Thyroid gland (tissue), 4 donors: ENCODE data around the gene SPIB. TPM values are rescaled to one million over a fixed set of nuclear protein-coding genes. Genes with fewer than 3 reads are reported as not detected.

Source experiments
- DNase-seq, 2 donors: peaks; one replicate each; pipeline ENCODE4 v3.0.0-alpha.2; 2019
- H3K27ac ChIP-seq, 3 donors: fragments of 200-600 bp; sonication (generic); 1 replicate in 2 of 3; 2 replicates in 1 of 3; pipeline ENCODE4 v1.5.1; 2016 to 2019; ENCODE audit warnings: mild to moderate bottlenecking in 1 of 3, moderate library complexity in 1 of 3
- H3K27me3 ChIP-seq: fragments of 200-600 bp; sonication (generic); one replicate; pipeline ENCODE4 v1.5.1; 2019
- H3K36me3 ChIP-seq, 2 donors: fragments of 200-600 bp; sonication (generic); one replicate each; pipeline ENCODE4 v1.5.1; 2016 to 2019
- H3K4me1 ChIP-seq, 2 donors: fragments of 200-600 bp; sonication (generic); one replicate each; pipeline ENCODE4 v1.5.1; 2017 to 2019
- H3K4me3 ChIP-seq, 3 donors: fragments of 200-600 bp; sonication (generic); replicated peaks in 1 of 3; 1 replicate in 2 of 3; 2 replicates in 1 of 3; pipeline ENCODE4 v1.5.1; 2016; ENCODE audit warnings: mild to moderate bottlenecking in 1 of 3
- H3K9me3 ChIP-seq: fragments of 200-600 bp; sonication (generic); one replicate; pipeline ENCODE4 v1.5.1; 2017
- POLR2A ChIP-seq, 2 donors: fragments of 450-650 bp; IDR thresholded peaks; one replicate each; pipeline ENCODE4 v1.6.1; 2017; ENCODE audit warnings: antibody characterized with exemption in 2 of 2, mild to moderate bottlenecking in 2 of 2, moderate library complexity in 1 of 2
- WGBS, 2 donors: methylation state at CpG; one replicate each; pipeline ENCODE4 v1.1.5; 2017; 5-methylcytosine and 5-hydroxymethylcytosine counted together
- intact Hi-C: fragments of 100-400 bp; cut with DNase I; formaldehyde crosslinking; loops from one replicate; pipeline ENCODE4 v1.15.1; 2023
- total RNA-seq, 4 donors: library from RNA; depleted of rRNA; stranded (reverse); fragments of >200 nt; gene quantifications; one replicate each; pipeline ENCODE4 v1.2.3, GENCODE V29; 2016
- TF ChIP-seq, protein P1 (sequence below), 6 experiments: fragments of 200-600 bp in 3 of 6; fragments of 450-650 bp in 3 of 6; sonication (generic) in 3 of 6; IDR thresholded peaks; one replicate each; pipeline ENCODE4 v1.5.1; 2016 to 2019; ENCODE audit warnings: antibody characterized with exemption in 6 of 6, mild to moderate bottlenecking in 2 of 6, inconsistent platforms in 1 of 6, moderate library complexity in 1 of 6

SPIB gene
- total RNA-seq, 4 donors from 2014 or later: not detected

- 80 to 86% methylated on average over 2 of the region's 2 CpGs for WGBS, 2 donors
- peaks cover 0 to 6% of the 10 kb centered on the region in 2 donors for H3K4me1 ChIP-seq
- no peaks in the 10 kb centered on the region for H3K27me3 ChIP-seq
- no peak for DNase-seq
- TF ChIP-seq POLR2A (IDR thresholded peaks at IDR 0.05): no peak
- TF ChIP-seq, protein P1, sequence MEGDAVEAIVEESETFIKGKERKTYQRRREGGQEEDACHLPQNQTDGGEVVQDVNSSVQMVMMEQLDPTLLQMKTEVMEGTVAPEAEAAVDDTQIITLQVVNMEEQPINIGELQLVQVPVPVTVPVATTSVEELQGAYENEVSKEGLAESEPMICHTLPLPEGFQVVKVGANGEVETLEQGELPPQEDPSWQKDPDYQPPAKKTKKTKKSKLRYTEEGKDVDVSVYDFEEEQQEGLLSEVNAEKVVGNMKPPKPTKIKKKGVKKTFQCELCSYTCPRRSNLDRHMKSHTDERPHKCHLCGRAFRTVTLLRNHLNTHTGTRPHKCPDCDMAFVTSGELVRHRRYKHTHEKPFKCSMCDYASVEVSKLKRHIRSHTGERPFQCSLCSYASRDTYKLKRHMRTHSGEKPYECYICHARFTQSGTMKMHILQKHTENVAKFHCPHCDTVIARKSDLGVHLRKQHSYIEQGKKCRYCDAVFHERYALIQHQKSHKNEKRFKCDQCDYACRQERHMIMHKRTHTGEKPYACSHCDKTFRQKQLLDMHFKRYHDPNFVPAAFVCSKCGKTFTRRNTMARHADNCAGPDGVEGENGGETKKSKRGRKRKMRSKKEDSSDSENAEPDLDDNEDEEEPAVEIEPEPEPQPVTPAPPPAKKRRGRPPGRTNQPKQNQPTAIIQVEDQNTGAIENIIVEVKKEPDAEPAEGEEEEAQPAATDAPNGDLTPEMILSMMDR (IDR thresholded peaks at IDR 0.05): no peak
- no peaks in the 10 kb centered on the region for H3K9me3 ChIP-seq
- no peak overlapping the region for H3K4me3 ChIP-seq
- H3K27ac ChIP-seq: no peak overlapping the region
- intact Hi-C loops: no loop called here
- no peaks in the 10 kb centered on the region for H3K36me3 ChIP-seq
Measured at GRCh38 chr19:50455992-50456391, 37.3 kb downstream of the SPIB start.

- intact Hi-C loops: no loop called here
- no peak overlapping the region for H3K4me3 ChIP-seq
Measured at GRCh38 chr19:50457300-50457699, 38.6 kb downstream of the SPIB start.

GRCh38 chr19:50458396-50459066 is 39.8 kb downstream of the SPIB start:
- DNase-seq: no peak
- Histone ChIP-seq H3K4me3 (no peak overlapping the region), H3K36me3 (no peaks in the 10 kb centered on the region), H3K27ac (no peak overlapping the region), H3K9me3 (no peaks in the 10 kb centered on the region), H3K4me1 (peaks cover 0 to 6% of the 10 kb centered on the region in 2 donors), H3K27me3 (no peaks in the 10 kb centered on the region)
- WGBS, 2 donors: 45 to 50% methylated on average over 19 to 25 of the region's 50 CpGs
- intact Hi-C loops: no loop called here
- TF ChIP-seq, protein P1 (IDR thresholded peaks at IDR 0.05): no peak
- TF ChIP-seq POLR2A (IDR thresholded peaks at IDR 0.05): no peak

More at GRCh38 chr19:50457300-50457699, 38.6 kb downstream of the SPIB start:
- Histone ChIP-seq H3K36me3 (no peaks in the 10 kb centered on the region), H3K9me3 (no peaks in the 10 kb centered on the region), H3K27ac (no peak overlapping the region), H3K4me1 (peaks cover 0 to 6% of the 10 kb centered on the region in 2 donors), H3K27me3 (no peaks in the 10 kb centered on the region)
- TF ChIP-seq, protein P1 (IDR thresholded peaks at IDR 0.05): no peak
- TF ChIP-seq POLR2A (IDR thresholded peaks at IDR 0.05): no peak
- no peak for DNase-seq
- 83 to 84% methylated on average over 4 to 5 of the region's 5 CpGs for WGBS, 2 donors

DNA sequence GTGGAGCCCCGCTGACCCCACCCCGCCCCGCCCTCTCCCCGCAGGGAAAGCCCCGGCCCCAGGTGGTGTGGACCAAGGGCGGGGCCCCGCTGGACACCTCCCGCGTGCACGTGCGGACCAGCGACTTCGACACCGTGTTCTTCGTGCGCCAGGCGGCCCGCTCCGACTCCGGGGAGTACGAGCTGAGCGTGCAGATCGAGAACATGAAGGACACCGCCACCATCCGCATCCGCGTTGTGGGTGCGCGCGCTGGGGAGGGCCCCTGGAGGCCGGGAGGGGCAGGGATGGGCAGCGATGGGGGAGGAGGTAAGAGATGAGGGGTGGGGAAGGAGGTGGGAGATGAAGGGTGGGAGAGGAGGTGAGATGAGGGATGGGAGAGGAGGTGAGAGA is 40.3 kb downstream of the SPIB start:
- Histone ChIP-seq H3K9me3 (no peaks in the 10 kb centered on the region), H3K27ac (no peak overlapping the region), H3K4me1 (peaks cover 0 to 6% of the 10 kb centered on the region in 2 donors), H3K36me3 (no peaks in the 10 kb centered on the region), H3K4me3 (no peak overlapping the region), H3K27me3 (no peaks in the 10 kb centered on the region)
- TF ChIP-seq, protein P1 (IDR thresholded peaks at IDR 0.05): no peak
- no peak for TF ChIP-seq POLR2A (IDR thresholded peaks at IDR 0.05)
- intact Hi-C loops: no loop called here
- DNase-seq: no peak
- WGBS, 2 donors: 92% methylated on average over 10 of the region's 32 CpGs; no CpG with 5 or more reads in 1 of the 2 donors

GRCh38 chr19:50459638-50460037 is 40.9 kb downstream of the SPIB start:
- WGBS, 2 donors: 61 to 66% methylated on average over 1 of the region's 1 CpG

More at GRCh38 chr19:50459638-50460037, 40.9 kb downstream of the SPIB start:
- Histone ChIP-seq H3K36me3 (no peaks in the 10 kb centered on the region), H3K27ac (no peak overlapping the region), H3K4me1 (peaks cover 0 to 6% of the 10 kb centered on the region in 2 donors), H3K4me3 (no peak overlapping the region), H3K9me3 (no peaks in the 10 kb centered on the region), H3K27me3 (no peaks in the 10 kb centered on the region)
- intact Hi-C loops: loop anchor here (5.0 kb wide), 1 partner anchor 97 kb away; no protein-coding TSS in a partner anchor
- TF ChIP-seq POLR2A (IDR thresholded peaks at IDR 0.05): no peak
- TF ChIP-seq, protein P1 (IDR thresholded peaks at IDR 0.05): no peak
- no peak for DNase-seq
